ENCODE measurements around the gene EZR. TPM values are rescaled to one million over a fixed set of nuclear protein-coding genes. Genes with fewer than 3 reads are reported as not detected.

EZR gene
- total and polyA plus RNA-seq, 10 of the 15 experiments (the other 5 are each of a cell fraction or from before 2014, with no cell fraction given), result 79.1 to 282 (median 161) TPM

GRCh38 chr6:158817728-158818580 lies 1.2 kb downstream of the EZR start:
- ChIA-PET SMC1A (ENCODE audit: uncharacterized antibody, unreplicated experiment) (interaction anchor here (0.7 to 2.0 kb wide), 4 partner anchors 9 to 155 kb away, joined by 3 to 8 read pairs (median 3); no protein-coding TSS in a partner anchor), CTCF (interaction anchor here (0.8 to 1.1 kb wide), 4 partner anchors 9 to 55 kb away, joined by 3 to 5 read pairs (median 3); no protein-coding TSS in a partner anchor), RAD21 (ENCODE audit: unreplicated experiment) (interaction anchor here (0.7 to 0.9 kb wide), 2 partner anchors 9 to 52 kb away, joined by 3 to 7 read pairs; no protein-coding TSS in a partner anchor), POLR2A (interaction anchor here (0.6 to 2.1 kb wide), 4 partner anchors 9 to 144 kb away, joined by 3 to 10 read pairs (median 4); no protein-coding TSS in a partner anchor)
- Histone ChIP-seq H3K9ac (ENCODE audit: control insufficient read depth, insufficient read depth, low read length) (peak overlapping the region; percentile 85), H3K36me3 (ENCODE audit: control insufficient read depth in 2 of 2, insufficient read depth in 2 of 2, low read length in 1 of 2) (peaks cover 0 to 8% of the 10 kb centered on the region in 2 experiments; a peak in 3 of 4 replicates), H3K9me3 (replicated peaks; ENCODE audit: control insufficient read depth, insufficient read depth, low read length) (peaks cover 2% of the 10 kb centered on the region; the same call in 2 of the 3 replicates), H3K79me2 (ENCODE audit: control insufficient read depth, insufficient read depth, low read length) (peaks cover 51% of the 10 kb centered on the region), H4K20me1 (ENCODE audit: control insufficient read depth, insufficient read depth) (peaks cover 4% of the 10 kb centered on the region; the same call in 1 of the 2 replicates), H3K27me3 (replicated peaks in 1 of 2; ENCODE audit: control insufficient read depth in 2 of 2, insufficient read depth in 2 of 2, low read length in 1 of 2) (no peaks in the 10 kb centered on the region), H3K27ac (ENCODE audit: control insufficient read depth, insufficient read depth) (peak overlapping the region; percentile 60), H3K4me3 (peak overlapping the region; percentile 82), H3K4me1 (ENCODE audit: control insufficient read depth, insufficient read depth, low read length) (peaks cover 28% of the 10 kb centered on the region), H3K4me2 (ENCODE audit: control insufficient read depth, insufficient read depth) (peak overlapping the region; percentile 98), H2AFZ (ENCODE audit: control insufficient read depth, low read depth, low read length) (no peak overlapping the region)
- in situ Hi-C loops (cut with MboI), result no loop called here
- 0% methylated on average over 26 of the region's 61 CpGs for WGBS (ENCODE audit: insufficient coverage, insufficient replicate concordance, low lambda C conversion rate, missing lambda C conversion rate)
- TSS peak; percentile 59 for BruUV-seq (replicated peaks)
- no peak for DNase-seq (ENCODE audit: low read depth, low spot score)
- peak; percentile 56 for ATAC-seq
- intact Hi-C loops (cut with micrococcal nuclease; ENCODE audit: unreplicated experiment), result loop anchor here (5.0 to 10.0 kb wide), 5 partner anchors 116 to 343 kb away; no protein-coding TSS in a partner anchor
- FAIRE-seq, result no peak
- TF ChIP-seq ATF2 (IDR thresholded peaks at IDR 0.05; ENCODE audit: low read length), result no peak
- no peak for TF ChIP-seq ZBED1 (IDR thresholded peaks at IDR 0.05; ENCODE audit: borderline replicate concordance)
- peak; percentile 64; the same call in 1 of the 2 replicates for TF ChIP-seq SIN3A (IDR thresholded peaks at IDR 0.05; ENCODE audit: low read depth, low read length)
- TF ChIP-seq BHLHE40 (IDR thresholded peaks at IDR 0.05; ENCODE audit: borderline replicate concordance in 1 of 2, low read depth in 2 of 2, low read length in 1 of 2), result peak; percentile 52 to 79; a peak in 3 of 4 replicates
- 0 out of 2 replicates have a peak, but pooled peaks have one; percentile 24 for TF ChIP-seq ZNF24 (IDR thresholded peaks at IDR 0.05)
- TF ChIP-seq POLR2AphosphoS2 (IDR thresholded peaks at IDR 0.05; ENCODE audit: low read depth, low read length), result peak; percentile 89; the same call in 1 of the 2 replicates
- TF ChIP-seq, protein P1, sequence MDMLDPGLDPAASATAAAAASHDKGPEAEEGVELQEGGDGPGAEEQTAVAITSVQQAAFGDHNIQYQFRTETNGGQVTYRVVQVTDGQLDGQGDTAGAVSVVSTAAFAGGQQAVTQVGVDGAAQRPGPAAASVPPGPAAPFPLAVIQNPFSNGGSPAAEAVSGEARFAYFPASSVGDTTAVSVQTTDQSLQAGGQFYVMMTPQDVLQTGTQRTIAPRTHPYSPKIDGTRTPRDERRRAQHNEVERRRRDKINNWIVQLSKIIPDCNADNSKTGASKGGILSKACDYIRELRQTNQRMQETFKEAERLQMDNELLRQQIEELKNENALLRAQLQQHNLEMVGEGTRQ (IDR thresholded peaks at IDR 0.05; ENCODE audit: borderline replicate concordance, low read depth, low read length), result no peak
- TF ChIP-seq PAX8 (IDR thresholded peaks at IDR 0.05), result no peak
- no peak for TF ChIP-seq MTA2 (IDR thresholded peaks at IDR 0.05; ENCODE audit: low read depth)
- TF ChIP-seq TCF7 (IDR thresholded peaks at IDR 0.05; ENCODE audit: borderline replicate concordance), result no peak
- TF ChIP-seq, protein P2, sequence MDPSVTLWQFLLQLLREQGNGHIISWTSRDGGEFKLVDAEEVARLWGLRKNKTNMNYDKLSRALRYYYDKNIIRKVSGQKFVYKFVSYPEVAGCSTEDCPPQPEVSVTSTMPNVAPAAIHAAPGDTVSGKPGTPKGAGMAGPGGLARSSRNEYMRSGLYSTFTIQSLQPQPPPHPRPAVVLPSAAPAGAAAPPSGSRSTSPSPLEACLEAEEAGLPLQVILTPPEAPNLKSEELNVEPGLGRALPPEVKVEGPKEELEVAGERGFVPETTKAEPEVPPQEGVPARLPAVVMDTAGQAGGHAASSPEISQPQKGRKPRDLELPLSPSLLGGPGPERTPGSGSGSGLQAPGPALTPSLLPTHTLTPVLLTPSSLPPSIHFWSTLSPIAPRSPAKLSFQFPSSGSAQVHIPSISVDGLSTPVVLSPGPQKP (IDR thresholded peaks at IDR 0.05; ENCODE audit: low read depth, low read length), result no peak
- TF ChIP-seq MYC (IDR thresholded peaks at IDR 0.05; ENCODE audit: insufficient read depth, insufficient read length, insufficient replicate concordance, low read length, severe bottlenecking), result no peak
- TF ChIP-seq NFXL1 (IDR thresholded peaks at IDR 0.05; ENCODE audit: borderline replicate concordance), result no peak
- TF ChIP-seq, protein P3, sequence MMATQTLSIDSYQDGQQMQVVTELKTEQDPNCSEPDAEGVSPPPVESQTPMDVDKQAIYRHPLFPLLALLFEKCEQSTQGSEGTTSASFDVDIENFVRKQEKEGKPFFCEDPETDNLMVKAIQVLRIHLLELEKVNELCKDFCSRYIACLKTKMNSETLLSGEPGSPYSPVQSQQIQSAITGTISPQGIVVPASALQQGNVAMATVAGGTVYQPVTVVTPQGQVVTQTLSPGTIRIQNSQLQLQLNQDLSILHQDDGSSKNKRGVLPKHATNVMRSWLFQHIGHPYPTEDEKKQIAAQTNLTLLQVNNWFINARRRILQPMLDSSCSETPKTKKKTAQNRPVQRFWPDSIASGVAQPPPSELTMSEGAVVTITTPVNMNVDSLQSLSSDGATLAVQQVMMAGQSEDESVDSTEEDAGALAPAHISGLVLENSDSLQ (IDR thresholded peaks at IDR 0.05), result no peak
- no peak for TF ChIP-seq CREB1 (IDR thresholded peaks at IDR 0.05; ENCODE audit: low read depth)
- no peak for TF ChIP-seq IRF4 (IDR thresholded peaks at IDR 0.05; ENCODE audit: low read depth, low read length)
- no peak for TF ChIP-seq BMI1 (IDR thresholded peaks at IDR 0.05; ENCODE audit: borderline replicate concordance)
- 0 out of 2 replicates have a peak, but pooled peaks have one; percentile 10 for TF ChIP-seq NR2C1 (IDR thresholded peaks at IDR 0.05)
- peak; percentile 72; the same call in 1 of the 2 replicates for TF ChIP-seq RB1 (IDR thresholded peaks at IDR 0.05; ENCODE audit: borderline replicate concordance)
